Measurements from ENCODE around the gene TNFSF11. TPM values are rescaled to one million over a fixed set of nuclear protein-coding genes. Genes with fewer than 3 reads are reported as not detected.

The TNFSF11 gene
- total and polyA plus RNA-seq, 2 donors (not counting 1 experiment from before 2014, with no cell fraction given): not detected

DNA sequence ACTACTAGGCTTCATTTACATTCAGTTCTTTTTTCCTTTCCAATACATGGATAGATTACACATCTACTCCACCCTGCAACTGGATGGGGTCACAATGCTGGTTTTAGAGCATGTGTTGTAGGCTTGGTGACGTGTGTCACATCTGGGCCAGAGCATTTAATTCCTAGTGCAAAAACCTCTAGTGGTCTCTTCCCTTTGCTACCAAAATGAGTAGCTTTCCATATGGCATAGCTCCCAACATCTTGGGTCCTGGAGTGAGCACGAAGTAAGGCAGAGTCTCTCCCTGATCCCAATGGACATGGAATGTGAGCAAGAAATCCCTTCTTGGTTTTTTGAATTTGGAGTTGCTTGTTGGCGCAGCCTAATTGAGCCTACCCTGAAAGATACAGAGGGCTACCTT, 51.7 kb downstream of the TNFSF11 start:
- Histone ChIP-seq H3K27me3 (ENCODE audit: control insufficient read depth, insufficient read depth, low read length) (peaks cover 16% of the 10 kb centered on the region), H3K4me2 (ENCODE audit: extremely low read depth, insufficient read depth, low read length) (no peak overlapping the region), H3K4me1 (ENCODE audit: control insufficient read depth, extremely low read depth, insufficient read depth, low read length) (no peaks in the 10 kb centered on the region), H3K36me3 (ENCODE audit: control insufficient read depth, insufficient read depth, low read length) (no peaks in the 10 kb centered on the region), H3K79me2 (ENCODE audit: control insufficient read depth, insufficient read depth, low read length) (no peaks in the 10 kb centered on the region), H2AFZ (ENCODE audit: low read length) (no peak overlapping the region), H3K9me3 (ENCODE audit: control insufficient read depth, insufficient read depth, low read depth, low read length) (no peaks in the 10 kb centered on the region), H4K20me1 (ENCODE audit: control insufficient read depth, extremely low read depth, insufficient read depth, low read length) (no peaks in the 10 kb centered on the region), H3K4me3 (replicated peaks in 1 of 4; ENCODE audit: control extremely low read depth in 1 of 4, insufficient read depth in 1 of 4, low read depth in 3 of 4, low read length in 4 of 4) (no peak overlapping the region), H3K27ac (ENCODE audit: insufficient read depth, low read length) (no peak overlapping the region), H3K9ac (ENCODE audit: insufficient read depth, low read length) (no peak overlapping the region)
- no peak for DNase-seq (ENCODE audit: low read depth in 2 of 2)
- TF ChIP-seq CTCF (conservative IDR thresholded peaks at IDR 0.05 in 1 of 2, IDR thresholded peaks at IDR 0.05 in 1 of 2; ENCODE audit: low read depth in 1 of 2, low read length in 2 of 2): no peak
- no peak for TF ChIP-seq EZH2 (IDR thresholded peaks at IDR 0.05; ENCODE audit: low read length, missing control alignments)

- peaks cover 16% of the 10 kb centered on the region for H3K27me3 ChIP-seq (ENCODE audit: control insufficient read depth, insufficient read depth, low read length)
- TF ChIP-seq CTCF (conservative IDR thresholded peaks at IDR 0.05 in 1 of 2, IDR thresholded peaks at IDR 0.05 in 1 of 2; ENCODE audit: low read depth in 1 of 2, low read length in 2 of 2) (no peak), EZH2 (IDR thresholded peaks at IDR 0.05; ENCODE audit: low read length, missing control alignments) (no peak)
- no peaks in the 10 kb centered on the region for H3K36me3 ChIP-seq (ENCODE audit: control insufficient read depth, insufficient read depth, low read length)
- no peaks in the 10 kb centered on the region for H4K20me1 ChIP-seq (ENCODE audit: control insufficient read depth, extremely low read depth, insufficient read depth, low read length)
- no peak overlapping the region for H3K9ac ChIP-seq (ENCODE audit: insufficient read depth, low read length)
- H3K4me3 ChIP-seq (replicated peaks in 1 of 4; ENCODE audit: control extremely low read depth in 1 of 4, insufficient read depth in 1 of 4, low read depth in 3 of 4, low read length in 4 of 4): no peak overlapping the region
- no peak overlapping the region for H3K4me2 ChIP-seq (ENCODE audit: extremely low read depth, insufficient read depth, low read length)
- no peaks in the 10 kb centered on the region for H3K79me2 ChIP-seq (ENCODE audit: control insufficient read depth, insufficient read depth, low read length)
- no peak overlapping the region for H2AFZ ChIP-seq (ENCODE audit: low read length)
- no peak overlapping the region for H3K27ac ChIP-seq (ENCODE audit: insufficient read depth, low read length)
- DNase-seq (ENCODE audit: low read depth in 2 of 2): no peak
- H3K9me3 ChIP-seq (ENCODE audit: control insufficient read depth, insufficient read depth, low read depth, low read length): no peaks in the 10 kb centered on the region
- H3K4me1 ChIP-seq (ENCODE audit: control insufficient read depth, extremely low read depth, insufficient read depth, low read length): no peaks in the 10 kb centered on the region
Measured at GRCh38 chr13:42626176-42626860, 52.4 kb downstream of the TNFSF11 start.

DNA sequence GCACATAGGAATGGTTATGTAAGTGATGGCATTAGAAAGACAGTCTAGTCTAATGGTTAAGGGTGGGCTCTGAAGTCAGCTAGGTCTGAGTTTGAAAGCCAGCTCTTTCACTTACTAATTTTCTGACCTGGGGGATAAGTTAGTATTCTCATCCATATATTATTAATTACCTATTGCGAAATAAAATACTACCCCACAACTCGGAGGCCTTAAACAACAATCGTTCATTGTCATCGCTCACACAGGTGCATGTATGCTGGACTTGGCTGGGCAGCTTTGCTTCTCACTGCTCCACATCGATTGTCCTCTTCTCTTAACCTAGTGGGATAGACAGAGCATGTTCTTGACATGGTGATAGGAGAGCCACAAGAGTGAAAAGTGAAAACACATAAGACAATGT, 54.7 kb downstream of the TNFSF11 start:
- Histone ChIP-seq H3K4me2 (ENCODE audit: extremely low read depth, insufficient read depth, low read length) (no peak overlapping the region), H3K27ac (ENCODE audit: insufficient read depth, low read length) (no peak overlapping the region), H3K4me3 (replicated peaks in 1 of 4; ENCODE audit: control extremely low read depth in 1 of 4, insufficient read depth in 1 of 4, low read depth in 3 of 4, low read length in 4 of 4) (no peak overlapping the region), H3K9ac (ENCODE audit: insufficient read depth, low read length) (no peak overlapping the region), H2AFZ (ENCODE audit: low read length) (no peak overlapping the region), H3K9me3 (ENCODE audit: control insufficient read depth, insufficient read depth, low read depth, low read length) (no peaks in the 10 kb centered on the region), H3K36me3 (ENCODE audit: control insufficient read depth, insufficient read depth, low read length) (no peaks in the 10 kb centered on the region), H3K4me1 (ENCODE audit: control insufficient read depth, extremely low read depth, insufficient read depth, low read length) (no peaks in the 10 kb centered on the region), H3K27me3 (ENCODE audit: control insufficient read depth, insufficient read depth, low read length) (peaks cover 16% of the 10 kb centered on the region), H3K79me2 (ENCODE audit: control insufficient read depth, insufficient read depth, low read length) (no peaks in the 10 kb centered on the region), H4K20me1 (ENCODE audit: control insufficient read depth, extremely low read depth, insufficient read depth, low read length) (no peaks in the 10 kb centered on the region)
- TF ChIP-seq CTCF (conservative IDR thresholded peaks at IDR 0.05 in 1 of 2, IDR thresholded peaks at IDR 0.05 in 1 of 2; ENCODE audit: low read depth in 1 of 2, low read length in 2 of 2) (no peak), EZH2 (IDR thresholded peaks at IDR 0.05; ENCODE audit: low read length, missing control alignments) (no peak)
- DNase-seq (ENCODE audit: low read depth in 2 of 2): no peak
